CD4-positive, alpha-beta T cell treated with Interferon gamma for 1 hour (primary cell): ENCODE data around the gene AQP3.
"Not testable (repeated sequence)": the region's sequence is repeated elsewhere in the genome, so short reads cannot be mapped to it uniquely, and the experiment has no call there.

Source experiments
- DNase-seq: peaks from one replicate; pipeline ENCODE4 v3.0.0-alpha.2; 2020

Gene AQP3

DNA sequence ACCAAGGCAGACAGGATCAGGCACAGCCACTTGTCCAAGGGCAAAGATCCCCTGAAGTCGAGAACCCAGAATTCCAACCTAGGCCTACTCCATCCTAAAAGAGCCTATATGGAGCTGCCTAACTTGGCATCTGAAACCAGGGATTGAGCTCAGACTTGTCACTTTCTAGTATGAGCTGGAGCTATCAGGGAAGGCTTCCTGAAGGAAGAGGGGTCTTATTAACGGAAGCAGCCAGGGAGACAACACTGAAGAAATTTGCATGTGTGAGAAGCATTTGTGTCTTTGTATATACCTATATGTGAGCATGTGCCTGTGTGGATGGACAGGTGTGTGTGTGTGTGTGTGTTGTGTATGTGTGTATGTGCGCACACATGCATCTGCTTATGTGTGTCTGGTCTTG lies 40.3 kb downstream of the AQP3 start:
- DNase-seq: no peak

DNA sequence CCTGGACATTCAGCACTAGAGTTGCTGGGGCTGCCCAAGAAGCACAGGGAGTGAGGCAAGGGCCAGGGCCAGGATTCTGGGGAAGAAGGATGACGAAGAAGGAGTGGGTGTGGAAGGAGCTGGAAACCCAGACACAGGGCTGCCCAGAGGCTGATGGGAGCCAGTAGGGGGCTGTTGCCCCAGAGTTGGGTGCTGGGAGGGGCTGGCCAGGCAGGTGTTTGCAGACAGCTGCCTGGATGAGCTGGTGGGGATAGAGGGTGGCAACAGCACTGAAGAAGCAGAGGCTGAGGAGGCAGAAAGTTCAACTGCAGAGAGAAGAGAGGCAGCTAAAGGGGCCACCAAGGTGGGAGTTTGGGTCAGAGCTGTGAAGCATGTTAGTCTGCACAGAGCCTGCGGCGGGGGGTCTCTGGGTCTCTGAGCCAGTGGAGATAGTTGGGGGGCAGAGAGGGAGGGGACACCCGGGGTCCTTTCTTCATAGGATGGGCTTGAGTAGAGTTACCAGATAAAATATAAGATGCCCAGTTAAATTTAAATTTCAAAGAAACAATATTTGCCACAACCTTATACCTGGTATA lies 42.5 kb downstream of the AQP3 start:
- no peak for DNase-seq

DNA sequence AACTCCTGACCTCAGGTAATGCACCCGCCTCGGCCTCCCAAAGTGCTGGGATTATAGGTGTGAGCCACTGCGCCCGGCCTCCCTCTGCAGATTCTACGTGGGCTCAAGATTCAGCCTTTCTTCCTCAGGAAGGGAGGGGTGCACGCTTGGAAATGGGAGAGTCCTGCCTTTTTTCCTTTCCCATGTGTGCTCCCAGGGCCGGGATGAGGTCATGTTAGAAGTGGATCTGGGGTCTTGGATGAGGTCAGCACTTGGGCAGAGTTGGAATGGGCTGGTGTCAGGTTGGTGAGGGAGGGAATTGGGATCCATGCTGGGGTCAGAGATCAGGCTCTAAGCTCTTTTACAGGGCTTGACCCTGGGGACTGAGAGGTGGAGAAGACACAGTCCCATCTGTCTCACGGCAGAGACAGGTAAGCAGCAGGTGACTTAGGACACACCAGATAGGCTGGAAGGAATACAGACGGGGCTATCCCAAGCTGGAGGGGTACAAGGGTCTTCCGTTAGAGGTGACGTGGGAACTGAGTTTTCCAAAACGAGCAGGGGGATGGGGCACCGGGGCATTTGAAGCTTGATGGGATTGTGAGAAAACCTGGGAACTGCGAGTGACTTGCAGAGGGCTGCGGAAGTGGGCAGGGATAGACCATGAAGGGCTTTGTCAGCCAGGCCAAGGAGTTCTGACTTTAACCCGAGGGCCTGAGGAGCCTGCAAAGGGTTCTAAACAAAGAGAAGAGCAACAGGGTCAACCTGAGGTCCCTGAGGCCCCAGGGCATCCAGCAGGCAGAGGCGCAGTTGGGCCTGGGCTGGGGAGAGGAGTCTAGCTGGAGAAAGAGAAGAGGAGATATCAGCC lies 43.2 kb downstream of the AQP3 start:
- no peak for DNase-seq

DNA sequence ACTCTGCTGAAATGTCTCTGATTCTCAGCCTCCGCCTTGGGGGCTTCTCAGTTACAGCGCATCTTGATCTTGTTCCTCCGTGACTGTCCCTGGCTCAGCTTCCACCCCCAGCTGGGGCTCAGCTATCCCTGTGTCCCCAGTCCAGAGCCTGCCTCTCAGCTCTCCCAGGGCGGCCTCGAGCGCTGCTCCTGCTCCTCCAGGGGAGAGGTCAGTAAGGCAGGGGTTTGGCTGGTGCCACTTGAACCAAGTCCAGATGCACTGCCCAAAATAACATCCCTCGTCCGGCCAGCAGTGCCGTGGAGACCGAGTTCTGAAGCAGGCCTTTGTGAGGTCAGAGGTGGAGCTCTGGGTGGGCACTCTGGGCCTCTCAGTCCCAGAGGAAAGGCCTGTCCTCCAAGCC lies 45.0 kb downstream of the AQP3 start, which contains the start of gene AQP7:
Gene AQP7 (minus strand): TSS at position 198 of the 400 bp plus-strand sequence. CDS start 1,306 bp downstream, outside the sequence.
- not testable (repeated sequence) for DNase-seq

DNA sequence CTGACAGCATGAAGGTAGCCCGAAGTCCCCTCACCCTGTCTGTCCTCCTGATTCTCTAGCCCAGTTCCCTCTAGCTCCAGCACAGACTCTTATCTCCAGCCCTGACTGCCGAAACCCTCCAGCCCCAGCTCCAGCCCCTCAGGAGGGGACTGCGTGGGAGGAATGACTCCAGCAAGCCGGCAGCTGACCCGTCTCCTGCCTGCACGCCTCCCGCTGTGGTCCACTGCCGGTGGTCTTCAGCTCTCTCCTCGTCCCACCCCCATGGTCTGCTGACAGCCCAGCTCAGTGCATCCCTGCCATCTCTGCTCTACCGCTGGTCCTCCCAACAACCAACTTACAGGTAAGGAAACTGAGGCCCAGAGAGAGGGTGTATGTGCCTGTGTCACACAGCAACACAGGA lies 45.6 kb downstream of the AQP3 start:
- DNase-seq: not testable (repeated sequence)

DNA sequence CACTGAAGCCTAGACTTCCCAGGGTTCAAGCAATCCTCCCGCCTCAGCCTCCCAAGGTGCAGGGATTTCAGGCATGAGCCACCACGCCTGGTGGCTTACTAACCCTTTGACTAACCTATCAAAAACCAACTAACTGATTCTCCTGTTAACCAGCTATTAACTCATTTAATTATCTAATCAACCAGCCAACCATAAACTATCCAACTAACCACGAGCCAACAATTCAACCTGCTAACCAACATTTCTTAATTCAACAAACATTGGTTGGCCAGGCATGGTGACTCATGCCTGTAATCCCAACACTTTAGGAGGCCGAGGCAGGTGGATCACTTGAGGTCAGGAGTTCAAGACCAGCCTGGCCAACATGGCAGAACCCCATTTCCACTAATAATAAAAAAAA lies 48.3 kb downstream of the AQP3 start:
- not testable (repeated sequence) for DNase-seq

DNA sequence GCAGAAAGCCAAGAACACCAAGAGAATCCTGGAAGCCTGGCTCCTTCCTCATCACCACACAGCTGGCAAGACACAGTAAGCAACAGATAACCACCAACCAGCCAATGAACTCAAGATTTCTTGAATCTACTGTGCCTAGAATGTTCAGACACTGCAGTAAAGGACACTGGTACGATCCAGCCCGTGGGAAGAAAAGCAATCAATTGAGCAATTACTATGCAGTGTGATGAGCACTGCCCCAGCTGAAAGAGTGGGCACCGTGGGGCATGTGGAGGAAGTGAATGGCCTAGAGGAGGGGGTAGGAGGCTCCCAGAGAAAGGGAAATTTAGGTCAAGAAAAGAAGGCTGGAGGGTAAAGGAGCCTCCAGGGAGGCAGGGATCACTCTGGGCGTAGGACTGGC lies 49.6 kb downstream of the AQP3 start:
- not testable (repeated sequence) for DNase-seq

DNA sequence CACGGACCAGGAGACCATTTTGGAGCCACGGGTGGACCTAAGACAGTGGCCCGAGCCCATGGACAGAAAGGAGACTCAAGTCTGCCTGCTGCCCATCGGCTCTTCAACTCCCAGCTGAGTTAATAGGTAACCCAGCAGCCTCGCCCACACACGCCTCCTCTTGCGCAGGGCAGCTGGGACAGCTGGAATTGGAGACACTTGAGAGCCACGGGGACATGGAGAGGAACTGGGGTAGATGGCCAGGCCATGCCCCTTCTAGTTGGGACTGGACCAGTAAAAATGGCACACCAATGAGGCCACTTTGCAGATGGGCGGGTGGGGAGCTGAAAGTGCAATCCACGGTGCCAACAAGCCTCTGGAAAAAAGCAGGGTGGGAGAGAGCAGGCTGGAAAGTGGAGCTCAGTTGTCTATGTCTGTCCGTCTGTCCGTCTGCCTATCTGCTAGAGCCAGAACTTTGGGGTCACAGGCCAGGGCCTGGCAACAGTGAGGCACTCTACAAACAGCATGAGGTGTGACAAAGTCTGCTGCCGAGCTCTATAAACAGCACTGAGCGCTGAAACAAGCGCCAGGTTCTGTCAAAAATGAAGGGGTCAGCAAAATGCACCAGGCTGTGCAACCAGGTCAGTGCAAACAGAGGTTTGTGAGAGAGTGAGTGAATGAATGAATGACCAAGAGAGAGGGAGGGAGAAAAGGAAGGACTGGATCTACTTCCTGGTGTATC lies 52.1 kb downstream of the AQP3 start:
- not testable (repeated sequence) for DNase-seq

DNA sequence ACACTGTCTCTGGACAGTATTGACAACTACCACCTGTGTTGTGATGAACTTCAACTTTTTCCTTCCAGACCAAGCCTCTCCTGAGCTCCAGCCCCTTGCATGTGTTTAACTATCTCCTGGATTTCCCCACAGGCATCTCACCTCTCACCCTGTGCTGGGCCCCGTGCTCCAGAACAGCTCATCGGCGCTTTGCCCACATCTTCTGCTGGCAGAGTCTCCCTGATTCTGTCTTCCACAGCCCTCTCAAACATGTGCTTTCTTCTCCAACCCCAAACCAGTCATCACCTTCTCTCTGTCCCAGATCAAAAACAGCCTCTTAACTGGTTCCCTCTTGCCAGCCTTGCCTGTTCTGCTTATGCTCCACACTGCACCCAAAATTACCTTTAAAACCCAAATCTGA lies 53.4 kb downstream of the AQP3 start:
- DNase-seq: not testable (repeated sequence)

DNA sequence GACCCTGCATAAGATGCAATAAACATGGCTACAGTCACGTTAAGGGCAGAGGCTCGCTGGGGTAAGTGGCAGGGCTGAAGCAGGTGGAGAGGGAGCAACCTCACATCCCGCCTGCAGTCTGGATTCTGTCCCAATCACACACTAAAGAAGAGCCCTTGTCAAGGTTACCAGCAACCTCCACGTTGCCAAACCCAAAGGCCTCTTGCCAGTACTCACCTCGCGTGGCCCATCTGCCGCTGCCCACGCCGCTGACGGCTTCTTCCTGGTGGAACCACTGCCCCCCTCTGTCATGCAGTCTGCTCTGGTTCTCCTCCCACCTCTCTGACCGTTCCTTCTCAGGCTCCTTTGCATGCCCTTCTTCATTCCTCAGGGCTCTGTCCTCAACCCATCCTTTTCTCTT lies 53.8 kb downstream of the AQP3 start:
- DNase-seq: no peak

DNA sequence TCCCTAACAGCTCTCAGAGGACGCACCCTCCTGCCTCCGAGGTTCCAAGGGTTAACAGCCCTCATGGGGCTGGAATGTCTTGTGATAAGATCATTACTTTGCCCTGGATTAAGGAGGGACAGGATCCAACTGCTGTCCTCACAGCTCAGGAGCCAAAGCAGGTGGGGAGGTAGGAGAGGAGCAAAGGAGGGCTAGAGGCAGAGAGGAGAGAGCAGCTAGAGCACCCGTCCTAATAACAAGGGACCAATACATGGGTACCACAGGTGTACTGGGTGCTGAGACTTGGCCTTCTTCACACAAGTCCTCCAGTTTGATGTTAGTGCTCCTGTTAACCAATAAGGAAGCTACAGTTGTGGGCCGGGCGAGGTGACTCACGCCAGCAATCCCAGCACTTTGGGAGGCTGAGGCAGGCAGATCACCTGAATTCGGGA lies 54.8 kb downstream of the AQP3 start:
- DNase-seq: not testable (repeated sequence)
